Hematopoietic multipotent progenitor cell treated with erythropoietin and hydrocortisone succinate and interleukin-3 and kit ligand, for 6 days (in vitro differentiated cells): Measurements from ENCODE around the gene HAVCR1.
"Not testable (repeated sequence)": the region's sequence is repeated elsewhere in the genome, so short reads cannot be mapped to it uniquely, and the experiment has no call there.

ENCODE experiments used
- DNase-seq: peaks from one replicate; pipeline ENCODE4 v3.0.0-alpha.2; 2015

The HAVCR1 gene

DNA sequence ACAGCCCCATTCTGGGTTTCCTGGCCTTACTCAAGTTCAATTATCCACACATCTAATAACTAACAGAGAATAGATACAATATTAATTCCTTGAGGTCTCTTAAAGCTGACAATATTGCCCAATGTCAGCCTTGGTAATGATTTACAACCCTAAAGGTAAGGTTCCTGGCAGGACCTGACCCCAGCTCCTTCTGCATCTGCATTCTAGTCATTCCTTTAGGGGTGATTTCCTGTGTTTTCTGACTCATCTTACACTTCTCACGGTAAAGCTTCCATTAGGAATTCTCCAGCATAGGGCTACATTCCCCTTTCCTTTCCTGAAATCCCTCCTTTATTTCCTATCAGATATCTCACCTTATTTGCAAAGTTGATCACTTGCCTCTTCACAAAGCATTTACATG lies 9.3 kb downstream of the HAVCR1 start:
- DNase-seq: no peak

DNA sequence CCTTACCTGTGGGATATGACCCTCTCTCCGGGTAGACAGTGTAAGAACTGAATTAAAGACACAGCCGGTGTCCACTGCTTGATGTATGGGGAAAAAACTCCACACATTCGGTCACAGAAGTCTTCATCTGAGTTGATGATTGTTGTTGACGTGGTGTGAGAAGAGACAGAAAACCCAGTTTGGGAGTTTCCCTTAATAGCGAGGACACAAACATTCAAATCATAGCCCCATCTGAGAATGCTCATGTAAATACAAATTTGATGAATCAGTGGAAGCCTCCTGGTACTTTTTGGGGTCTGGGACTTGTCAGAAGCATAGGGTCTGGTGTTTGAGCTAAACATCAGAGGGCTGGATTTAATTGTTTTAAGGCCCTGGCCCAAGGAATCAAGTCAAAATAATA lies 11.0 kb downstream of the HAVCR1 start:
- DNase-seq: no peak

DNA sequence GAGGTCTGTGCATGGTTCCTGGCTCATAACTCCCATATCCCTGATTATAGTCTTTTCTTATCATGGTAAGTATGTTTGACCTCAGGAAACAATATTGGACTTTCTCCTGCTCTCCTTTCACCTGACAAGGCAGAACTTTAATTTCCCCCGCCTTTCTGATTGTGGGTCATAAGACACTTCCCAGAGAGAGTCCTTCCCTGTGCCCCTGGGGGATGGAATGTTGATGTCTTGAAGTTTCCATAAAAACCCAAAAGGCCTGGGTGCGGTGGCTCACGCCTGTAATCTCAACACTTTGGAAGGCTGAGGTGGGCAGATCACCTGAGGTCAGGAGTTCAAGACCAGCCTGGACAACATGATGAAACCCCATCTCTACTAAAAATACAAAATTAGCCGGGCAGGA lies 11.9 kb downstream of the HAVCR1 start:
- not testable (repeated sequence) for DNase-seq

DNA sequence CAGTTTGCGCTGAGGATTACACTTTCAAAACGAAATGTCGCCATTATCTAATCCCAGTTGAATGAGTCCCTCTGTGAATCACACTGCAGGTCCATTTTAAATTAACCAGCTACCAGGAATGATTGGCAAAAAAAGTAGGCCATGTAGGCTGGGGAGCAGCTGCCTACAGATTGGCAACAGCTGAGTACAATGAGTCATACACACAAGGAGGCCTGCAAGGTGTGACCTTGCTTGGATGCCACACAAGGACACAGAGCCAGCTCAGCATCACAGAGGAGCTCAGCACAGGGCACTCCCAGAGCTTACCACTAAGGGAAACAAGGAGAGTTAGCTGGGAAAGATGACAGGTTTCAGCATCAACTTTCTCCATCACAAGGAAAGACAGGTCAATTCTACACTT lies 12.9 kb downstream of the HAVCR1 start:
- no peak for DNase-seq

DNA sequence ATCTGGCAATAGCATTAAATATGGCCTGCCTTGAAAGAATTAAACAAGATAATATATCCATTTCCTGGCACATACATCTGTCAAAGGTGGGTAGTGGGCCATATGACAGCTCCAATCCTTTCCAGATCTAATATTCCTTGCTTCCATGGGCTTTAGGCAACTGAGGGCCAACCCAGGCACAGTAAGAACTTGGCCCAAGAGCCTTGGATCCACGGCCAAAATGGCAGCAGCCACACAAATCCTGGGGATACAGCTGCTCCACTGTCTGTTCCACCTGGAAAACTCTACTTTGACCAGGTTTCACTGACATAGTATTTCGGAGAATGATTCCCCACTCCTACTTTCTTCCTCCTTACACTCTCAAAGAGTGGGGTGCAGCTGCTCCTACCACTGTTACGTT lies 13.3 kb downstream of the HAVCR1 start:
- no peak for DNase-seq

DNA sequence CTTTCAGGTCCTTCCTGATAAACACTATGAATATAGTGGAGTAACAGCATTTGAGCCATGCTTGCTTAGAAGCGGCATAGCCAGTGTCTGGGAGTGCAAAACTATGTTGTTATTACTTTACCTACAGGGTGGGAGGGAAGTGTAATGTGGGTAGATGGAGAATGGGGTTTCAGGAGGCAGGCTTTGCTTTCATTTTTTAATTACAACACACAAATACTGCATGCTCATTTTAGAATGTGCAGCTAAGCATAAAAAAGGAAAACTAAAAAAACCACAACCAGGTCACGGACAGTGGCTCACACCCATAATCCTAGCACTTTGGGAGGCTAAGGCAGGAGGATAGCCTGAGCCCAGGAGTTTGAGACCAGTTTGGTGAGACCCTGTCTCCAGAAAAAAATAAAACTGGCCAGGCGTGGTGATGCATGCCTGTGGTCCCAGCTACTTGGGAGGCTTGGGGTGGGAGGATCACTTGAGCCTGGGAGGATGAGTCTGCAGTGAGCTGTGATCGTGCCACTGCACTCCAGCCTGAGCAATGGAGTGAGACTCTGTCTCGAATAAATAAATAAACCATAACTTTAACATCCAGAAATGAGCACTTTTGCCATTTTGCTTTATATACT lies 20.2 kb downstream of the HAVCR1 start:
- DNase-seq: no peak

DNA sequence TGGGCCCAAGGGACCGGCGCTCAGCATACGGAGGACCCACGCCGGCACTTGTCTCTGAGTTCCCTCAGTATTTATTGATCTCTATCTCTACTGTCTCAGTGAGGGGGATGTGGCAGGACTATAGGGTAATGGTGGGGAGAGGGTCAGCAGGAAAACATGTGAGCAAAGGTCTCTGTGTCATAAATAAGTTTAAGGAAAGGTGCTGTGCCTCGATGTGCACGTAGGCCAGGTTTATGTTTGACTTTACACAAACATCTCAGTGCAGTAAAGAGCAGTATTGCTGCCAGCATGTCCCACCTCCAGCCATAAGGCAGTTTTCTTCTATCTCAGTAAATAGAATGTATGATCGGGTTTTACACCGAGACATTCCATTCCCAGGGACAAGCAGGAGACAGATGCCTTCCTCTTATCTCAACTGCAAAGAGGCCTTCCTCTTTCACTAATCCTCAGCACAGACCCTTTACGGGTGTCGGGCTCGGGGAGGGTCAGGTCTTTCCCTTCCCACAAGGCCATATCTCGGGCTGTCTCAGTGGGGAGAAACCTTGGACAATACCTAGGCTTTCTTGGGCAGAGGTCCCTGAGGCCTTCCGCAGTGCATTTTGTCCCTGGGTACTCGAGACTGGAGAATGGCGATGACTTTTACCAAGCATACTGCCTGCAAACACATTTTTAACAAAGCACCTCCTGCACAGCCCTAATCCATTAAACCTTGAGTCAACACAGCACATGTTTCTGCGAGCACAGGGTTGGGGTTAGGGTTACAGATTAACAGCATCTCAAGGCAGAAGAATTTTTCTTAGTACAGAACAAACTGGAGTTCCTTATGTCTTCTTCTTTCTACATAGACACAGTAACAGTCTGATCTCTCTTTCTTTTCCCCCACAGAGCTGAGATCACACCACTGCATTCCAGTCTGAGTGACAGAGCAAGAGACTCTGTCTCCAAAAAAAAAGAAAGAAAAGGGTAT lies 24.5 kb downstream of the HAVCR1 start:
- not testable (repeated sequence) for DNase-seq

DNA sequence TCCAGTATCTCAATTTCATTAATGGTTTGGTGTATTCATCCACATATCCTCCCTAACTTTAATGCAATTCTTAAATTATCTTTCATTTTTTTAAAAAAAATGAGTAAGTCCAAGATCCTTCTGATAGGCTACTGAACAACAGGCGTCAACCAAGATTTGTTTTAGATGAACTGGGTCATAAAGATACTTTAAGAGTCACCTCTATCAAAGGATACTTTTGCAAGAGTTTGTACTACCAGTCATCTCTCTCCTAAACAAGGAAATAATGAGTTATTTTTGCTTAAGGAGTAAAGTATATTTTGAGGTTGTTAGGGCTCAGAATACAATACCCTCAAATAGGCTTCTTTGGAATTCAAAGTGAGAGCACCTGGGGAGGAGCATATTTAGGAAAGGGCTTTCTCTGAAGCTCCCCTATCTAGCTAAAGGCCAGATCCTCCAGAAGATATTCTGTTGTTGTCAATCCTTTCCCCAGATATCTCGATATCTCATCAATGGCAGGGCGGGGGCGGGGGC lies 25.8 kb downstream of the HAVCR1 start:
- no peak for DNase-seq

DNA sequence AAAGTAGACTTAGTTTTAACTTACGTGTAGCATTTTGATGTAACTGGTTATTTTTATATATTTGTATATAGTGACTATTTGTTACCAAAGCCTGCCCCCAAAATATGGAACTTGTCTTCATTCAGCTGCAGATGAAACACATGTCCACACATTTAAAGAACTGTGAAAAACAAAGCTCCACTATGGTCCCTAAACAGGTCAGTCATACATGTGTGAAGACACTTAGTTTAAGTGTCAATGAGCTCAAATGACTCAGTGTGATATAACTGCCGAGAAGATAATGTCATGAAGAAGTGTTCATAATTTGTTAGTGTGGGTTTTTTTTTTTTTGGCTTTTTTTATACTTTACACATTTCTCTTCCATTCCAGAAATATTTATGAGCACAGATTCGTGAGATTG lies 28.2 kb downstream of the HAVCR1 start:
- no peak for DNase-seq

DNA sequence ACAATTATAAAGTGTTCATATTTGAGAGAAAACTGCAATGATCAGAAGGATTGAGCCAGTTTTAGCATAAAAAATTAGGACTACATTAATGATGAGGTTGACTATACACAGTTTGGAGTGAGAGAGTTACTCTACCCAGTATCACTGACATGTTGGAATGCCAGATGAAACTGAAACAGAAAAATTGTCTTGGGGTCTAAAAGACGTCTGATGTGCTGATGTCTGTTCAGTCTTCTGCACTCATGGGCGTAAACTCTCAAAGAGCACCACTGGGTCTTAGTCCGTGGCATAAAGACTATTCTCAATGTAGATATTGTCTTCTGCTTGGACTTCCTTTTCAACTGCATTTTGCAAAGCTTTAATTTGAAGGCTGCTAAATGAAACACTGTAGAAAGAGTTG lies 29.5 kb downstream of the HAVCR1 start:
- no peak for DNase-seq

DNA sequence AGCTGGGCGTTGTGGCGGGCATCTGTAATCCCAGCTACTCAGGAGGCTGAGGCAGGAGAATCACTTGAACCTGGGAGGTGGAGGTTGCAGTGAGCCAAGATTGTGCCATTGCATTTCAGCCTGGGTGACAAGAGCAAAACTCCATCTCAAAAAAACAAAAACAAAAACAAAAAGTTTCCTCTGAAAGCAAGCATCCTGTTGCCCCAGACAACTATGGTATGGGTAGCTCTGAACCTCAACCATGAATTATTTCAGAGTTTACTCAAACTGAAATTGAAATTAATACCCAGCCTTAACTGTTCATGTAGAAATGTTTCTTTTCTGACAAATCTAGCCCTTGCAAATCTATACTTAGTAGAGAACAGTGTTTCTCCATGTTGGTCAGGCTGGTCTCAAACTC lies 31.3 kb downstream of the HAVCR1 start:
- not testable (repeated sequence) for DNase-seq

DNA sequence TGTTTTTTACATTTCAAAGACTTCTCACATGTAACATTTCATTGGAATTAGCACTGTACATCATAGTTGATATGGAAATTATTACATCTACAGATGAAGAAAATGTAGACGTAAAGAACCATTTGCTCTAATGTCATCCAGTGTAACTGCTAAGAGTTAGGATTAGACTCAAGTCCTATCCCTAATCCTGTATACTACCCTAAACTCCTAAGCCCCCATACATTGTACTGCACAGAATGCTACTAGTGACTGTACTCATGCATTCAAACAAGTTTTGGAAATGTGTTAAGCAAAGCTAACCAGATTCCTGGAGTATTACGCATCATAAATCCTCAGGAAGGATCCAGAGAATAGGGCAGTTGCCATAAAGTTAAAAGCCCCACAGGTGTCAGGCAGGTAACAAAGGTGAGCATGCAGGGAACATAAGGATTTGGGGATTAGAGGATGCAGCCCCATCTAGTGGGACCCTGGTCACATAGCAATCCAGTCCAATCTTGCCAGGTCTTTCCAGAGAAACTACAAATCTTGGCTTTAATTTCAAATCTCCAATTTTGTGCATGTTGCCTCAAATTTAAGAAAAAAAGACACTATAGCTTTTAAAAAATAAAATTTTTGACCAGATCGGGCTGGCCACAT lies 32.0 kb downstream of the HAVCR1 start:
- DNase-seq: peak; percentile 23

DNA sequence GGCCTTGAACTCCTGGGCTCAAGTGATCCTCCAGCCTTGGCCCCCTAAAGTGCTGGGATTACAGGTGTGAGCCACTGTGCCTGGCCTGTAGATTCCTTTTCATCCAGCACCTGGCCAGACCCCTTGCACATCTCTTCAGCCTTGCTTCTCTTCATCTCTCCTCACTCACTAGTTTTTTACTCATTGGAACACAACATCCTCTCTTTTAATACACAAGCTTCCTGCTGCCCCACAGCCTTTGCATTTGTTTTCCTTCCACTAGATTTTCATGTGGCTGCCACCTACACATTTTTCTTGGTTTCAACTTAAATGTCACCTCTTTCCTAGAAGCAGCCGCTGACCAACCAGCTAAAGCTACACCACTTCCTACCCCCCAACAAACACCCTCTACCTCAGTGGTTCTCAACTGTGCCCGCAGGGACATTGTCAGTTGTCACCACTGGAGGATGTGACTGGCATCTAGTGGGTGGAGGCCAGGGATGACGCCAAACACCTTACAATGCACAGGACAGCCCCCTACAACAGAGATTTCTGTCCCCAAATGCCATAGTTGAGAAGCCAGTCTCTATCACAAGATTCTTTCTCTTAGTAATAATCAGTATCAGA lies 33.7 kb downstream of the HAVCR1 start:
- no peak for DNase-seq

DNA sequence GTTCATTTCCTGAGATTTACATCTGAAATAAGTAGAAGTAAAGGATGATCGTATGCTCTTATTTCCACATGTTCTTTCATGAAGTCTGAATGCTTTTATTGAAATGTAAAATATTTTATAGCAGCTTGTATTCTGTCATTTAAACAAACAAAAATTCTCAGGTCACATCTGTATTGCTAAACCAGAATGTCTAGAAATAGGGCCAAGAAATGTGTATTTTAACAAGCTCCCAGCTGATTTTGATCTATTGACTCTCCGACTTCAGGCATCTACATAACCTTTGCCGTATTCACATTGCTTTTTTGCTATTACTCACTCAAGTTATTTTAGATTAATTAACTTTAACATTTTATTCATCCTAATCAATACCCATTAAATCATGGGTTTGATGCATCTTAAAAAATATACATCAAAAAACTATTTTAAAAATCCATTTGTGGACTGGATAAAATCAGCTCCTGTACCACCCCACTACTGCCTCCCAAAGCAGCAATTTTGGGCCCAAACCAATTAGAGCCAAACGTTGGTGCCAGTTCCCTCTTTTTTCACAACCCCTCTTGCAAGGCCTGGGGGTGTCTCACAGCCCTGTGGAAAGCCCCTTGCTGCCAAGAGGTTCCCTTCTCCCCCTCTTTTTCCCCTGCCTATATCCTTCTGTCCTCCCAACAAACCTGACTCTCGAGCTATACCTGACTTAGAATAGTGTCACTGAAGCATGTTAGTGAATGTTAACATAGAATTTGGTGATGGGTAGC lies 34.5 kb downstream of the HAVCR1 start:
- DNase-seq: no peak

DNA sequence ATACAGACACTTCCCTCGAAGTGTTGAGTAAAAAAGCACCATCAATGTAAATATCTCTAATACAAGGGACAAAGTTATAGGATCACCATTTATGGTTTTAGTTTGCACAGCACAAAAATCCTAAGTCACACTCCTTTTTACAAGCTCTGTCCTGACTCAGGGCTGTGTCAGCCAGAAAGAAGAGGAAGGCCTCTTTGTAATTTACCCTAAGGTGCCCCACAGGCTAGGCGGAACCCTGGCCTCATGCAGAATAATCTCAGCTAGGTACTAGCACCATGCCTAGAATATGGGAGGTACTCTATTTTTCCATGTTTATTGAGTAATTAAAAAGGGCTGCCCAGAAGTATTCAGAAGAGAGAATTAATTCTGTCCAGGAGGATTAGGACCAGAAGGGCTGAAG lies 36.9 kb downstream of the HAVCR1 start:
- no peak for DNase-seq

DNA sequence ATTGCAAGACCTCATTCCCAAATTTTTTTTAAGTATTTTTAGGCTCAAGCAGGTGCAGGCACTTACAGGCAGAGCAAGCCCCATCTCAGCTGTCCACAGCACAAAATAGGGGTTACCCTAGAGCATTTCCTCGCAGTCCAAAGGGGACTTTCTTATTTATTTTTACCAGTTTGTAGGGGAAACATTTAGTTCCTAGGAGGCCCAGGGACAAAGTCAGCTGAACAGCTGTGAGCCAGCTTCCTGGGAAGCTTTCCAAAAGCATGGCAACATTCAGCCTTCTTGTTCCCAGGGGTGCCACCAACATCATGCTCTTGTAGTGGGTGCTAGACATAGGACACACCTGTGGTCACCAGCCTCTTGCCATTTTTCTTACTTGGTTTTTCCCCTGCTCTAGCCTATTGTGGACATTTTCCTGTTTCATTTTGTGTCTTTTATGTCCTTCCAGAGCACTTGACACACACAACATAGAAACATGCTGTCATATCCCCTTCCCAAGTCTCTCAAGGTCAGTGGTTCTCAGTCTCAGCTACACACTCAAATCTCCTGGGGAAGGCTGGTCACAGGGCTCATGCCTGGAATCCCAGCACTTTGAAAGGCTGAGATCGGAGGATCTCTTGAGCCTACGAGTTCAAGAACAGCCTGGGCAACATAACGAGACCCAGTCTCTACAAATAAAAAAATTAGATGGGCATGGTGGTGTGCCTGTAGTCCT lies 38.2 kb downstream of the HAVCR1 start:
- DNase-seq: no peak

DNA sequence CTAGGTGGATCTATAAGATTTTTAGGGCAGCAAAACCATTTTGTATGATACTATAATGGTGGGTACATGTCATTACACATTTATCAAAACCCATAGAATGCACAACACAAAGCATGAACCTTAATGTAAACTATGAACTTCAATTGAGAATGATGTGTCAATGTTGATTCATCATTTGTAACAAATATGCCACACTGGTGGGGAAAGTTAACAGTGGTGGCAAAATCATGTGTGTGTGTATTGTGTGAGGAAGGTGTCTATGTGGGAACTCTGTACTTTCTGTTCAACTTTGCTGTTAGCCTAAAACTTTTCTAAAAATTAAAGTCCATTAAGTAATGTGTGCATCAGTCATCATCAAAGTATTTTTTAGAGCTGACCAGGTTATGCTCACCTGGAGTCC lies 38.9 kb downstream of the HAVCR1 start:
- DNase-seq: no peak

DNA sequence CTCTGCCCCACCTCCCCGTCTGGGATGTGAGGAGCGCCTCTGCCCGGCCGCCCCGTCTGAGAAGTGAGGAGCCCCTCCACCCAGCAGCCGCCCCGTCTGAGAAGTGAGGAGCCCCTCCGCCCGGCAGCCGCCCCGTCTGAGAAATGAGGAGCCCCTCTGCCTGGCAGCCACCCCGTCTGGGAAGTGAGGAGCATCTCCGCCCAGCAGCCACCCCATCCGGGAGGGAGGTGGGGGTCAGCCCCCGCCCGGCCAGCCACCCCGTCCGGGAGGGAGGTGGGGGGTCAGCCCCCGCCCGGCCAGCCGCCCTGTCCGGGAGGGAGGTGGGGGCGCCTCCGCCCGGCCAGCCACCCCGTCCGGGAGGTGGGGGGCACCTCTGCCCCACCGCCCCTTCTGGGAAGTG lies 44.8 kb downstream of the HAVCR1 start:
- not testable (repeated sequence) for DNase-seq

DNA sequence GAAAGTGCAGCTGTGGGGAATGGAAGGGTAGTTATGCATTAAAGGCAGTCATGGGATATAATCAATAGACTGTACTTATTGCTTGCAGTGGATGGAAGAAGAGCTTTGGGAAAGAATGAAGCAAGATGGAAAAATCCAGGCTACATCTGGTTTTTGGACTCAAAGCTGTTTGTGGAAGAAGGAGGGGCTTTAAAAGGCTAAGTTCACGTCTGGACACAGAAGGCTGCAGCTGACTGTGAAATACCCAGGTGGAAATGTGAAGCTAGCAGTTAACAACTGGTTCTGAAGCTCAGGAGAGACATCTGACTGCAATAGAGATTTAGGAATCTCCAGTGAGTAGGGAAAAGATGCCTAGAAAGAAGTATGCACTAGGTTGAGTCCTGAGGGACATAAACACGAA lies 52.7 kb downstream of the HAVCR1 start:
- no peak for DNase-seq

DNA sequence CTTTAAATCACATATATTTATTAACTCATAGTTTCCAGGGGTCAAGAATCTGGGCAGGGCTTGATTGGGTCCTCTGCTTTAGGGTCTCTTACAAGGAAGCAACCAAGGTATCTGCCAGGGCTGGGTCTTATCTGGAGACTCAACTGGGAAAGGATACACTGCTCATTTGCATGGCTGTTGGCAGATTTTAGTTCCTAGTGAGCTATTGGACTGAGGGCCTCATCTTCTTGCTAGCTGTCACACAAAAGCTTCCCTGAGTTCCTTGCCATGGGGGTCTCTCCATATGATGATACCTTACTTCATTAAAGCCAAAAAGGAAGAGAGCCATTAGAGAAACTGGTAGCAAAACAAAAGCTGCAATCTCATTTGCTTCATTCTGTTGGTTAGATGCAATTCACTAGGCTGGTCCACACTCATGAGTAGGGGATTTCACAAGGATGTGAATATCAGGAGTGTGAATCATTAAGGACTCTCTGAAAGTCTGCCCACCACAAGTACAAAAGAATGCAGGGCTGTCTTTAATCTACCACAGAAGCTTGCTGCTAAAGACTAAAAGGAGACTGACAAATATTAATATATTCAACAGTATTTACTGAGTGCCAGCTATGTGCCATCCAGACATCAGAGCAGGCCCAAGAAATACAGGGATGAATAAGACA lies 53.9 kb downstream of the HAVCR1 start:
- DNase-seq: no peak

DNA sequence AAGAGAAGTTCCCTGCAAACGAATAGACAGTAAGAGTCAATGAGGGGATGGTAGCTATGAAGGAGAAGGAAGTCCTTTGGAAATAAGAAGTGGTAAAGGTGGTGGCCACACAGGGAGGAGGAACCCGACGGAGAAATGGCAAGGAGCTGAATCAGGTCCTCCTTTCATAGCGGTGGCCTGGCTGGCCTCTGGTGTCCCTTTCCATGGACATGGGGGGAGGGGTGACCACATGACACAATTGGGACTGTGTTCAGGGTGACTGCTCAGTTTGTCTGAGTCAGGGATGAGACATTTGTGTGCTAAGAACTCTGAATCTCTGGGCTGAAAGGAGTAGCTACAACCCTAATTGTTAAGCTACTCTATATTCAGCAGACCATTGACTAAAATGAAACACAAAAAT lies 67.2 kb downstream of the HAVCR1 start:
- DNase-seq: no peak
